ENCODE measurements around the gene SUSD6. TPM values are rescaled to one million over a fixed set of nuclear protein-coding genes. Genes with fewer than 3 reads are reported as not detected.

The SUSD6 gene
- total and polyA plus RNA-seq, 2 donors (not counting 1 experiment from before 2014, with no cell fraction given): 62.3 to 97.8 TPM

DNA sequence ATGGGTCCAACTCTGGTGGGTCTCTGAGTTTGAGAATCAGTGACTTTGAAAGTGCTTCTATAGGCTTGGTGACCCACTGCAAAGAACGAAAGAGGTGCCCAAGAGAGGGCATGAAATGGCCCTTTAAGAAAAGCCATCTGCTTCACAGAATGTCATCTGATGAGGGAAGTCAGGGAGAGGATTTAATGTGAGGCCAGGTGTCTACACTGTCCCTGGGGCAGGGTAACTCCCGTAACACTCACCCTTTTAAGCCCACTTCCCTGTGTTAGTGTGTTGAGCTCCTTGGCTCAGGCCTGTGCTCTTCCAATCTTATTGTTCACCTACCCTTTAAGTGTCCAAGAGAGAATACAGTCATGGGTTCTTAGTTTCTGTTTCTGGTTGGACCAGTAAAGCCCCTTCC is 139.1 kb downstream of the SUSD6 start:
- H3K9ac ChIP-seq (ENCODE audit: low read length): no peak overlapping the region
- no peak overlapping the region for H2AFZ ChIP-seq (ENCODE audit: insufficient read depth, low read depth, low read length, poor library complexity, severe bottlenecking)
- H3K9me3 ChIP-seq (ENCODE audit: control extremely low read depth in 1 of 3, control insufficient read depth in 2 of 3, insufficient read depth in 1 of 3, low read length in 2 of 3): no peaks in the 10 kb centered on the region
- no peak overlapping the region for H3K27ac ChIP-seq (ENCODE audit: low read length in 2 of 2)
- no peak for TF ChIP-seq EZH2 (IDR thresholded peaks at IDR 0.05; ENCODE audit: borderline replicate concordance, insufficient read depth, low read depth, low read length, poor library complexity, severe bottlenecking)
- TF ChIP-seq, protein P1, sequence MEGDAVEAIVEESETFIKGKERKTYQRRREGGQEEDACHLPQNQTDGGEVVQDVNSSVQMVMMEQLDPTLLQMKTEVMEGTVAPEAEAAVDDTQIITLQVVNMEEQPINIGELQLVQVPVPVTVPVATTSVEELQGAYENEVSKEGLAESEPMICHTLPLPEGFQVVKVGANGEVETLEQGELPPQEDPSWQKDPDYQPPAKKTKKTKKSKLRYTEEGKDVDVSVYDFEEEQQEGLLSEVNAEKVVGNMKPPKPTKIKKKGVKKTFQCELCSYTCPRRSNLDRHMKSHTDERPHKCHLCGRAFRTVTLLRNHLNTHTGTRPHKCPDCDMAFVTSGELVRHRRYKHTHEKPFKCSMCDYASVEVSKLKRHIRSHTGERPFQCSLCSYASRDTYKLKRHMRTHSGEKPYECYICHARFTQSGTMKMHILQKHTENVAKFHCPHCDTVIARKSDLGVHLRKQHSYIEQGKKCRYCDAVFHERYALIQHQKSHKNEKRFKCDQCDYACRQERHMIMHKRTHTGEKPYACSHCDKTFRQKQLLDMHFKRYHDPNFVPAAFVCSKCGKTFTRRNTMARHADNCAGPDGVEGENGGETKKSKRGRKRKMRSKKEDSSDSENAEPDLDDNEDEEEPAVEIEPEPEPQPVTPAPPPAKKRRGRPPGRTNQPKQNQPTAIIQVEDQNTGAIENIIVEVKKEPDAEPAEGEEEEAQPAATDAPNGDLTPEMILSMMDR (IDR thresholded peaks at IDR 0.05): no peak
- no peaks in the 10 kb centered on the region for H4K20me1 ChIP-seq (ENCODE audit: control insufficient read depth, insufficient read depth, low read length, poor library complexity, severe bottlenecking)
- intact Hi-C loops (cut with micrococcal nuclease): no loop called here
- ChIA-PET POLR2A (no interaction called here), CTCF (no interaction called here)
- H3K27me3 ChIP-seq (replicated peaks in 1 of 4; ENCODE audit: control extremely low read depth in 1 of 4, control insufficient read depth in 3 of 4, insufficient read depth in 4 of 4, low read length in 3 of 4): no peaks in the 10 kb centered on the region
- no peaks in the 10 kb centered on the region for H3K79me2 ChIP-seq (ENCODE audit: control insufficient read depth, insufficient read depth, low read length)
- no peak overlapping the region for H3K27ac Mint-ChIP-seq
- H3K4me1 ChIP-seq (ENCODE audit: control insufficient read depth in 2 of 2, insufficient read depth in 2 of 2, low read length in 2 of 2): no peaks in the 10 kb centered on the region
- no peak overlapping the region for H3K4me2 ChIP-seq (replicated peaks; ENCODE audit: low read depth, low read length, poor library complexity, severe bottlenecking)
- H3K4me3 Mint-ChIP-seq: no peak overlapping the region
- no peak overlapping the region for H3K4me3 ChIP-seq (ENCODE audit: control extremely low read depth in 1 of 5, extremely low read depth in 1 of 5, insufficient read depth in 1 of 5, low read depth in 2 of 5, low read length in 4 of 5)
- no peaks in the 10 kb centered on the region for H3K36me3 ChIP-seq (replicated peaks in 1 of 2; ENCODE audit: control extremely low read depth in 1 of 2, control insufficient read depth in 1 of 2, extremely low read depth in 1 of 2, insufficient read depth in 2 of 2, low read length in 1 of 2)
- ATAC-seq (ENCODE audit: low read depth): no peak
- DNase-seq: no peak
- H3K9me3 Mint-ChIP-seq (ENCODE audit: insufficient read depth): no peaks in the 10 kb centered on the region
- peaks cover 7% of the 10 kb centered on the region for H3K4me1 Mint-ChIP-seq
- no peaks in the 10 kb centered on the region for H3K27me3 Mint-ChIP-seq
- no CpG with 5 or more reads among the region's 2 CpGs for WGBS (ENCODE audit: insufficient coverage)

DNA sequence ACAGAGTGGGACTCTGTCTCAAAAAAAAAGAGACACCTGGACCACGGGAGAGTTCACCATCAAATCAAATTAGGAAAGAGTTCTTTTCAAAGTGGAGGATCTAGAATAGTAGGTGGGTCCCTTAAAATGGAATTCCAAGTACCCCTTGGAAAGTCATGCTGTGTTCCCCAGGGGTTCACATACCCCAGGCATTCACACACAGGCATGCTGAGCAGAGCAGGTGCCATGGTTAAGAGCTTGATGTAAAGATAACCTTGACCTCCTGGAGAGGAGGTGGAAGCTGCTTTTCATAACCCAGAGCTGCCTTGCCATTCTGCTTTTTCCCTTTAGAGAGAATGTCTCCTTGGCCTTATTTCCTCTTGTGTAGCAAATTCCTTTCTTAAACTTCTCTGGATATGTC is 141.4 kb downstream of the SUSD6 start:
- ChIA-PET POLR2A (interaction anchor here (0.7 kb wide), 1 partner anchor 402 kb away, joined by 3 read pairs; no protein-coding TSS in a partner anchor), CTCF (interaction anchor here (0.8 to 1.3 kb wide), 2 partner anchors 9 to 152 kb away, joined by 3 read pairs; no protein-coding TSS in a partner anchor)
- H3K9me3 Mint-ChIP-seq (ENCODE audit: insufficient read depth): no peaks in the 10 kb centered on the region
- Histone ChIP-seq H3K9me3 (ENCODE audit: control extremely low read depth in 1 of 3, control insufficient read depth in 2 of 3, insufficient read depth in 1 of 3, low read length in 2 of 3) (no peaks in the 10 kb centered on the region), H2AFZ (ENCODE audit: insufficient read depth, low read depth, low read length, poor library complexity, severe bottlenecking) (no peak overlapping the region), H3K4me1 (ENCODE audit: control insufficient read depth in 2 of 2, insufficient read depth in 2 of 2, low read length in 2 of 2) (no peaks in the 10 kb centered on the region), H3K79me2 (ENCODE audit: control insufficient read depth, insufficient read depth, low read length) (no peaks in the 10 kb centered on the region), H3K4me2 (replicated peaks; ENCODE audit: low read depth, low read length, poor library complexity, severe bottlenecking) (no peak overlapping the region), H3K9ac (ENCODE audit: low read length) (no peak overlapping the region), H3K36me3 (replicated peaks in 1 of 2; ENCODE audit: control extremely low read depth in 1 of 2, control insufficient read depth in 1 of 2, extremely low read depth in 1 of 2, insufficient read depth in 2 of 2, low read length in 1 of 2) (no peaks in the 10 kb centered on the region), H4K20me1 (ENCODE audit: control insufficient read depth, insufficient read depth, low read length, poor library complexity, severe bottlenecking) (no peaks in the 10 kb centered on the region), H3K4me3 (ENCODE audit: control extremely low read depth in 1 of 5, extremely low read depth in 1 of 5, insufficient read depth in 1 of 5, low read depth in 2 of 5, low read length in 4 of 5) (no peak overlapping the region), H3K27me3 (replicated peaks in 1 of 4; ENCODE audit: control extremely low read depth in 1 of 4, control insufficient read depth in 3 of 4, insufficient read depth in 4 of 4, low read length in 3 of 4) (no peaks in the 10 kb centered on the region), H3K27ac (ENCODE audit: low read length in 2 of 2) (no peak overlapping the region)
- no peaks in the 10 kb centered on the region for H3K27me3 Mint-ChIP-seq
- ATAC-seq (ENCODE audit: low read depth) (no peak), DNase-seq (no peak)
- TF ChIP-seq, protein P1 (IDR thresholded peaks at IDR 0.05): no peak
- TF ChIP-seq EZH2 (IDR thresholded peaks at IDR 0.05; ENCODE audit: borderline replicate concordance, insufficient read depth, low read depth, low read length, poor library complexity, severe bottlenecking): no peak
- H3K27ac Mint-ChIP-seq: no peak overlapping the region
- intact Hi-C loops (cut with micrococcal nuclease): no loop called here
- H3K4me1 Mint-ChIP-seq: peaks cover 7% of the 10 kb centered on the region
- no CpG with 5 or more reads among the region's 1 CpG for WGBS (ENCODE audit: insufficient coverage)
- H3K4me3 Mint-ChIP-seq: no peak overlapping the region

Data from B cell (primary cell).